Stimulated activated CD4-positive, alpha-beta T cell treated with anti-CD3 and anti-CD28 coated beads, Interleukin-1b, Interleukin-23, amount 100 ng/mL, for 4 hours (primary cell): ENCODE measurements around the gene CNKSR1.
A peak's percentile ranks its signal among the peaks of the same experiment; 100 is the strongest.
"Not testable (repeated sequence)": the region's sequence is repeated elsewhere in the genome, so short reads cannot be mapped to it uniquely, and the experiment has no call there.

Source experiments
- DNase-seq, 2 donors: peaks; one replicate each; pipeline ENCODE4 v3.0.0-alpha.2; 2020; ENCODE audit warnings: low read depth in 2 of 2

CNKSR1 gene

DNA sequence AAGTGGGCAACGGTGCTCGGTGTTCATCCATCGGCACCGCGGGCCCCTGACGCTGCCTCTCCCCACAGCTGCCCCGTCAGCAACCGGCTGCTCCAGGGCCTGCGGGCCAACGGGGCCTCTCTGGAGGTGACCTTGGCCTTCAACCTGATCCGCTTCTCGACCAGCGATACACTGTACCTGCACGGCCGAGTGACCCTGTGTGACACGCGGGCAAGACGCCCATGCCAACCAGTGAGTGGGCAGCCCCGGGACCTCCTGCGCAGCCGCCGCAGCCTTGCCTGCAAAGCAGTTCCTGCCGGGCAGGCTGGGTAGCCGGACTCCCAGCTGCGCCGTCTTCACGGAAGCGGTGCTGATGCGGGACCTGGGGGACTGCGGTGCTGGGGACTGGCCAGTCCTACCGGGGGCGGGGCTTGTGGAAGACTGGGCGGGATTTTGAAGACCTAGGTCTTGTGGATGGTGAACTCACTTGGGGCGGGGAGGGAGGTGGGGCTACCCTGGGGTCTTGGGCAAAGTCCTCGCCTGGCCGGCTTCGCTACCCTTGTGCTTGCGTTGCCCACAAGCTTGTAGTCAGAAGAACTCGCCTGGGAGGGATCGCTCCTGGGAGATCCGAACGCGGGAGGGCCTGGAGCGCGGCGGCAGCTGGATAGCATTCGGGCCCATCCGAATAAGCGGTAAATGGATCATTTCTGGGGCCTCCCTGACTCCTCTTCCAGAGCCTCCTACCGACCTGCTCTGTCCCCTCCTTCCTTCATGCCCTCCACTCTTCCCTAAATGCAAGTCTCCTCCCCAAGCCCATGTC lies 47.9 kb downstream of the CNKSR1 start:
- DNase-seq = peak in 1 of 2 donors; percentile 37

DNA sequence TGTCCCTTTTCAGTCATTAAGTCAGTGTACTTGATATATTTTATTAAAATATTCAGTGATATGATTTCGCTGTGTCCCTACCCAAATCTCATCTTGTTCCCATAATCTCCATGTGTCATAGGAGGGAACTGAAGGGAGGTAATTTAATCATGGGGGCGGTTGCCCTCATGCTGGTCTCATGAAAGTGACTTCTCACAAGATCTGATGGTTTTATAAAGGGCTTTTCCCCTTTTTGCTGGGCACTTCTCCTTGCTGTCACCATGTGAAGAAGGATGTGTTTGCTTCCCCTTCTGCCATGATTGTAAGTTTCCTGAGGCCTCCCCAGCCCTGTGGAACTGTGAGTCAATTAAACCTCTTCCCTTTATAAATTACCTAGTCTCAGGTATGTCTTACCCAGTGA lies 53.4 kb downstream of the CNKSR1 start:
- not testable (repeated sequence) for DNase-seq

DNA sequence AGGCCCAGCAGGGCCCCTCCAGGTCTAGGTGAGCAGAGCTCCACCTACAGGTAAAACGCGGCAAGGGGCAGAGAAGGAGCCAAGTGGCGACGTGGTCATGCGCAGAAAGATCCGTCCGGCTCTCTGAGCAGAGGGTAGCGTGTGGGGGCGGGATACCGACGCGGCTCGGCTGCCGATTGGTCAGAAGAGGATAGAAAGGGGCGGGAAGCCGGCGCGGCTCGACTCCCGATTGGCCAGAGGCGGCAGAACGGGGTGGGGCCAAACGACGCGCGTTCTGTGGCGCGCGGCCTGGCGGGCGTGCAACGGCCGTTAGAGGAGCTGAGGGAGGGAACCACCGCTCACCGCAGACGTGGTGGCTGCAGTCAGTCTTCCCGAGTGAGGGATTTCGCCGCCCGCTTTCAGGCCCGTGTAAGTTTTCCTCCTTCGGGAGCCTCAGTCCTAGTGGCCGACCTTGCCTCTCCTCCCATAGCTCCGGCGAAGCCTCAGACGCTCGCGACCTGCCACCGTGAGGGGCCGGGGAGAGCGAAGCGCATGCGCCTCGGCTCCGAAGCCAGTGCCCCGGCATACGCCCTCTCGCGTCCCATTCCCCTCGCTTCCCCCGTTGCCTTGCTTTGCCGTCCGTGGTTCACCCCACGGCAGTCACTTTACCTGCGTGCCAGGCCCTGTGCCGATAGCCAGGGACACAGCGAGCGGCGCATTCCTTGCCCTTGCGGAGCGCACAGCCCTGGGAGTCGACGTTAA lies 56.8 kb downstream of the CNKSR1 start, which contains the start of gene CEP85:
Gene CEP85 (plus strand): TSS at position 298 of the 741 bp plus-strand sequence. CDS start 5,584 bp downstream, outside the sequence.
- peak; percentile 95 to 98 for DNase-seq

DNA sequence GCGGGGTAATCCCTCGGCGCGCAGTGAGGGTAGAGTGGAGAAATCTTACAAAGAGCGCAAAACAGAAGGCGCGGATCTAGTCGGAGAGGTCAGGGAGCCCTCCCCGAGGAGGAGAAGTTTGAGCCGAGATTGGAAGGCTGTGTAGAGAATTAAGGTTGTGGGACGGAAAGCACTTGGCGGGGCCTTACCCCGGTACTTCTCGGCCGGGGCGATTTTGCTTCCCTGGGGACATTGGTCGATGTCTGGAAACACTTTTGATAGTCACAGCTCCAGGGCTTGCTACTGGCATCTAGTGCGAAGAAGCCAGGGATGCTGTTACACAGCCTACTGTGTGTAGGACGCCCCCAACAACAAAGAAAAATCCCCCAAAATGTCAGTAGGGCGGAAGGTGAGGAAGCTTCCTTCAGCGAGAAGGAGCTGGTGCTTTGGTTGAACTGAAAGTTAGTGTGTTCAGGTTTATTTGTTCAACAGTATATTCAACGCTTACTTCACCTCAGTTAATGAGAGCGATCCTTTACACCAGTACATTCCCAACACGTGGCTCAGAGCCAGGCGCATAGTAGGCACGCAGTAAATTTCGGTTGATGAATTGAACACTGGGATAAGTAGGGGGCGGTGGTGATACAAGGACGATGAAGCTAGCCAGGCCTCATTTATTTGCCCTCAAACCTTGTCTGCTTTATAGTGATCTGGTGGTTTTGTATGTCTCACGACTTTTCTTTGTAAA lies 57.5 kb downstream of the CNKSR1 start:
- DNase-seq = no peak

DNA sequence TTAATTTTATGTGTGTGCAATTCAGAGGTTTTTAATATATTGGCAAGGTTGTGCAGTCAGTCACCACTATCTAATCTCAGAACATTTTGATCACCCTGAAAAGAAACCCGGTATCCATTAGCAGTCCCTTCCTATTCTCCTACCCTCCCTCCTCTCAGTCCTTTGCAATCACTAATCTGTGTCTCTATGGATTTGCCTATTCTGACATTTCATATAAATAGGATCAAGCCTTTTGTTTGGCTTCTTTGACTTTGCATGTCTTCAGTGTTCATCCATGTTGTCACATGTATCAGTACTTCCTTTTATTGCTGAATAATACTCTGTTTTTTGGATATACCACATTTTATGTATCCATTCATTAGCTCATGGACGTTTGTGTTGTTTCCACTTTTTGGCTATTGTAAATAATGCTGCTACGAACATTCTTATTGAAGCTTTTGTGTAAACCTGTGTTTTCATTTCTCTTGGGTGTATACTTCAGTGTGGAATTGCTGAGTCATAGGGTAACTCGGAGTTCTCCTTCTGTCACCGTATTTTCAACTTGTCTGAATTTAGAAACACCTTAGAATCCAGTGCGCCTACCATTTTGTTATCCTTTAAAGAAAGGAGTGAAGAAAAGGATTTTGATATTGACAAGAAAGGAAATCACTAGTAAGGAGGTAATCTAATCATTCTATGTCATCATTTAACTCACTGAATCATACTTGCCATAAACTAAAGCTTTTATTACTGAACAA lies 60.1 kb downstream of the CNKSR1 start:
- DNase-seq = no peak
